VCaP (cell line): ENCODE data around the gene BAHCC1.
A peak's percentile ranks its signal among the peaks of the same experiment; 100 is the strongest.

Source experiments
- H3K27ac ChIP-seq: fragments of 450-650 bp; 2 replicates; pipeline ENCODE4 v1.5.1; 2017
- TF ChIP-seq, protein P1 (sequence below): fragments of 450-650 bp; conservative IDR thresholded peaks from 2 replicates; pipeline ENCODE4 v1.5.1; 2017; ENCODE audit warnings: mild to moderate bottlenecking, moderate library complexity

The BAHCC1 gene

DNA sequence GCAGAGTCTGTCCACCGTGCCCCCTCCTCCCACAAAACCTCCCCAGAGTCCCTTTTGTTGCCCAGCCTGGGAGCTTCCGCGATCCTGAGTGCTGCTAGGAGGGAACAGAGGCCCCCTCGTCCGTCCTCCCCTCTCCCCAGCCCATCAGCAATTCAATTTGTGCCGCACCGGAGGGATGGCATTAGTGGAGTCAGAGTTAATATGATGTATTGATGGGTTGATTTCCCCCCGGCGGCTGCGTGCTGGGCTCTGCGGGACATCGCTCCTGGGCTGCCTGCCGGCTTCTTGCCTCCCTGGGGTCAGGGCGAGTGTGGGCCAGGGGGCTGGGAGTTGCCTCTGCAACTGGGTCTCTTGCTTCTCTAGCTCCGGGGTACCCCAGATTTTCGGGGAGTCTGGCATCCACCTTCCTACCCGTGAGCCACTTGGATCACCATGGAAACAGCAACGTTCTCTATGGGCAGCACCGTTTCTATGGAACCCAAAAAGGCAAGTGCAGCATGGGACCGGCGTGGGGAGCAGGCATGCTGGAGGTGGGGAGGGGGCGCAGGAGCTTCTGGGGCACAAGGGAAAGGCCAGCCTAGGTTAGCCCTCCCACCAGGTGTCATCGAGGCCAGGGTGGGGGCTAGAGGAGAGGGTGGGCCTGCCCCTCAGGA is 42.9 kb downstream of the BAHCC1 start:
- TF ChIP-seq, protein P1, sequence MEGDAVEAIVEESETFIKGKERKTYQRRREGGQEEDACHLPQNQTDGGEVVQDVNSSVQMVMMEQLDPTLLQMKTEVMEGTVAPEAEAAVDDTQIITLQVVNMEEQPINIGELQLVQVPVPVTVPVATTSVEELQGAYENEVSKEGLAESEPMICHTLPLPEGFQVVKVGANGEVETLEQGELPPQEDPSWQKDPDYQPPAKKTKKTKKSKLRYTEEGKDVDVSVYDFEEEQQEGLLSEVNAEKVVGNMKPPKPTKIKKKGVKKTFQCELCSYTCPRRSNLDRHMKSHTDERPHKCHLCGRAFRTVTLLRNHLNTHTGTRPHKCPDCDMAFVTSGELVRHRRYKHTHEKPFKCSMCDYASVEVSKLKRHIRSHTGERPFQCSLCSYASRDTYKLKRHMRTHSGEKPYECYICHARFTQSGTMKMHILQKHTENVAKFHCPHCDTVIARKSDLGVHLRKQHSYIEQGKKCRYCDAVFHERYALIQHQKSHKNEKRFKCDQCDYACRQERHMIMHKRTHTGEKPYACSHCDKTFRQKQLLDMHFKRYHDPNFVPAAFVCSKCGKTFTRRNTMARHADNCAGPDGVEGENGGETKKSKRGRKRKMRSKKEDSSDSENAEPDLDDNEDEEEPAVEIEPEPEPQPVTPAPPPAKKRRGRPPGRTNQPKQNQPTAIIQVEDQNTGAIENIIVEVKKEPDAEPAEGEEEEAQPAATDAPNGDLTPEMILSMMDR, result no peak
- no peak overlapping the region for H3K27ac ChIP-seq

DNA sequence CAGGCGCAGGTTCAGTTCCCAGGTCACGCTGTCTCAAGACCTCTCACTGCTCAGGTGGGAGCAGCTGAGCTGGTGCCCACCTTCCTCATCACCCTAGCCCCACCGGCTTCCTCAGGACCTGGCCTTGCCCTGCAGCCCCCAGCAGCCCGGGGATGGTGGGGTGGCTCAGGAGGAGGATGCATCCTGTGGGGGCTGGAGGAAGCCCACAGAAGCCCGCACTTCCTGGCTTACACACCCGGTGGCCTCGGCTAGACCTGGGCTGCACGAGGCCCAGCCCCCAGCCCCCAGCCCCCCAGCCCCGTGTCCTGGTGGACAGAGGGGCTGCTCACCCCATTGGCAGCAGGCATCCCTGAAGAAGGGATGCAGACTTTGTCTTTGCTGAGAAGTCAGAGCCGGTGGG is 43.4 kb downstream of the BAHCC1 start:
- H3K27ac ChIP-seq, result no peak overlapping the region
- TF ChIP-seq, protein P1, result no peak

DNA sequence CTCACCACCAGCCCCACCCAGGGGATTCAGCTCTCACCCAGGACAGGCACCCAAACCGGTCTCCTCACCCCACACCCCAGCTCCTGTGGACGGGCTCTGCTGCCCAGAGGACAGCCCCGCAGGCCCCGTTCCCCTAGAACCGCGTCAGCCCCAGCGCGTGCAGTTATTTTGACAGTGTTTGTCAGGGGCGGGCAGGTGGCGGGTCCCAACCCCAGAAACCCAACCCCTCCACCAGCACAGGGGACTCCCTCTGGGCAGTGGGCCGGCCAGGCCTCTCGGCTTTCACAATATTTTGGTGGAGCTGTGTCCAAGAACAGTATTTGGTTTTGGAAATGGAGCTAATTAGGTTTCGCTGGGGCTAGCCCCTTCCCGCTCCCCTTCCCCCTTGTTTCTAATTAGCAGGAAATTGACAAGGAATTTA is 44.8 kb downstream of the BAHCC1 start:
- TF ChIP-seq, protein P1, result no peak

DNA sequence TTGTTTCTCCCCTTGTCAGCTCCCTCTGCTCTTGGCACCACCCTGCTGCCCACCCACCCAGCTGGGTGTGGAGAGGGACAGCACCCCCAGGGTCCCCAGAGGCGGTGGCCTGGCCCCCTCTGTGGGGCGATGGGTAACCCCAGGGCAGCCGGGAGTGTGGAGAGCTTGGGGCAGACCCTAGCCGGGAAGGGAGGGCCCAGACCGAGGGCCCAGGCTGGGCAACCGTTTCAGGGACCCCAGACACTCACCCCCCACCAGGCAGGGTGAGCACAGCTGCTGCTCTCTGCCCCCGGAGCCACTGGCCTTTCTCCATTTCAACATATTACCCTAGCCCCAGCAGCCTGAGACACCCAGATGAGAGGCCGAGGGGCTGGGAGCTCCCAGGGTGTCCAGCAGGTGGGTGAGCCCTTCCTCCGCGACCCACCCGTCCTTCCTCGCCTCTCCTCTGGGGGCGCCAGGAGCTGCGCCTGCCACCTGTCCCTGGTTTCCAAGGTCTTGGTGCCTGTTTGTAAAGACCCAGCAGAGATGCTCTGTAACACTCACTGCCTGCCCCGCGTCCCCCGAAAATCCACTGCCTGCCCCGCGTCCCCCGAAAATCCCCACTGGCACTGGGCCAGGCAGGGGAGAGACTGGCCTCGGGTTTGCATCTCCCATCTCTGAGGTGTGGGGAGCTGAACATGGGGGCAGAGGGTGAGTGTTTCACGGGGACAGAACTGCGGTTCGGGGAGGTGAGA is 45.4 kb downstream of the BAHCC1 start:
- H3K27ac ChIP-seq, result no peak overlapping the region
- TF ChIP-seq, protein P1, result peak; percentile 74

More for the DNA sequence above, 44.8 kb downstream of the BAHCC1 start:
- H3K27ac ChIP-seq, result no peak overlapping the region

DNA sequence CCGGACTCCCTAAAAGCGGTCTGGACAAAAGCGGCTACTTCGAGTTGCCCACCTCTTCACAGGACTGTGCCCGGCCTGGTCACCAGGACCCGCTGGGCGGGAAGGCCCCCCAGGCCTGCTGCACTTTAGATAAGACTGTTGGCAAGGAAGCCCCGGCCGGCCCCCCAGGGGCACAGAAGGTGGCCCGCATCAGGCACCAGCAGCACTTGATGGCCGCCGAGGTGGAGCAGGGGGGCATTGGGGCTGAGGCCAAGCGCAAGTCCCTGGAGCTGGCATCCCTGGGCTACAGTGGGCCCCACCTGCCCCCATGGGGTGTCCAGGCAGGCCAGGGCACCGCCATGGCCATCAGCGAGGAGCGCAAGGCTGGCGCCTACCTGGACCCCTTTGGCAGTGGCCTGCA is 47.5 kb downstream of the BAHCC1 start:
- TF ChIP-seq, protein P1, result no peak
- no peak overlapping the region for H3K27ac ChIP-seq

DNA sequence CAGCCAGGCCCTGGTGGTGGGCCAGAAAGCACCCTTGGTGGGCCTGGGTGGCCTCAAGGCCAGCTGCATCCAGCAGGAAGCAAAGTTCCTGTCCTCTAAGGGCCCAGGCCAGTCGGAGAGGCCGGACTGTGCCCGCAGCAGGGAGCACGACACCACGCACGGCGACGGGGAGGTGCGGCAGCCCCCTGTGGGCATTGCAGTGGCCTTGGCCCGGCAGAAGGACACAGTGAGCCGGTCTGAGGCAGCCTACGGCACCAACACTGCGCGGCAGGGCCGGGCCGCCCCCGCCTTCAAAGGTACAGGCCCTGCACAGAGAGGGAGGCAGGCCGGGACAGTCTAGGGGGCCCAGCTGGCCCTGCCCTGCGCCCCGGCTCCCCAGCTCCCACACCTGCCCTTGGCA is 48.0 kb downstream of the BAHCC1 start:
- TF ChIP-seq, protein P1, result no peak
- H3K27ac ChIP-seq, result no peak overlapping the region

DNA sequence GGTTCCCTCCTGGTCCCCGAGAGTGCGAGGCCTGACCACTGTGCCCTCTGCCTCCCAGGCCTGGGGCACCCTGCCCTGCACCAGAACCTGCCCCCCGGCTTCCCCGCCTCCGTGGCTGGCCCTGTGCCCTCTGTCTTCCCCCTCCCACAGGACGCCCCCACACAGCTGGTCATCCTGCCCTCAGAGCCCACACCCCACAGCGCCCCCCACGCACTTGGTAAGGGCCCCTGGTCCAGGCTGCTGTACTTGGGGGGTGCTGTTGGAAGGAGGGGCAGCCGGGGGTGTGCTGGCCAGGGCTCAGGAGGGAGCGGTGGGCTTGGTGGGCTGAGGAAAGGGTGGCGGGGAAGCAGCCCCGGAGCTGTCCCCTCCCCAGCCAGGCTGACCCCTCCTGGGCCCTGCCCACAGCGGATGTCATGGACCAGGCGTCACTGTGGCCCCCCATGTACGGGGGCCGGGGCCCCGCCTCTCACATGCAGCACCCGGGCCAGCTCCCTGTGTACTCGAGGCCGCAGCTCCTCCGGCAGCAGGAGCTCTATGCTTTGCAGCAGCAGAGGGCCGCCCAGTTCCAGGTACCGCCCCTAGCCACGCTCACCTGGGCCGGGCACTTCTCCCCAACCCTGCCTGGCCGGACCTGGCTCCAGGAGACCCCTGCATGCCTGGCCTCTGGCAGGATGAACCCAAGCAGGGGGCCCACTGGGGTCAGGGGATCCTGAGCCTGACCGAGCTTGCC is 49.5 kb downstream of the BAHCC1 start:
- TF ChIP-seq, protein P1, result no peak
- H3K27ac ChIP-seq, result no peak overlapping the region
